Large intestine (tissue), 3 donors: Measurements from ENCODE around the gene FXYD6. TPM values are rescaled to one million over a fixed set of nuclear protein-coding genes. Genes with fewer than 3 reads are reported as not detected.
A peak's percentile ranks its signal among the peaks of the same experiment; 100 is the strongest.

Source experiments
- DNase-seq, 2 donors: peaks; one replicate each; pipeline versions ENCODE4 v3.0.0 to v3.0.0-alpha.2; 2013
- H3K27ac ChIP-seq: one replicate; pipeline ENCODE4 v1.5.1; 2013; ENCODE audit warnings: low read length
- H3K27me3 ChIP-seq: 2 replicates; pipeline ENCODE4 v1.6.1; 2013; ENCODE audit warnings: low read length; ENCODE audit not compliant: control insufficient read depth, insufficient read depth
- H3K36me3 ChIP-seq: 2 replicates; pipeline ENCODE4 v1.6.1; 2013; ENCODE audit warnings: low read length; ENCODE audit not compliant: control insufficient read depth, insufficient read depth
- H3K4me1 ChIP-seq: one replicate; pipeline ENCODE4 v1.6.1; 2013; ENCODE audit warnings: low read length; ENCODE audit not compliant: control insufficient read depth, insufficient read depth
- H3K4me3 ChIP-seq: one replicate; pipeline ENCODE4 v1.5.1; 2013; ENCODE audit warnings: low read length
- H3K9me3 ChIP-seq: one replicate; pipeline ENCODE4 v1.6.1; 2013; ENCODE audit warnings: mild to moderate bottlenecking, low read depth, low read length, moderate library complexity; ENCODE audit not compliant: control insufficient read depth
- WGBS: methylation state at CpG from one replicate; pipeline ENCODE4 v1.1.5; 2013; ENCODE audit warnings: low lambda C conversion rate; ENCODE audit not compliant: insufficient coverage; 5-methylcytosine and 5-hydroxymethylcytosine counted together
- polyA plus RNA-seq: library from polyadenylated mRNA; unstranded; fragments of 120-200 nt; gene quantifications from one replicate; pipeline ENCODE4 v1.2.1, GENCODE V29; 2013

FXYD6 gene
- polyA plus RNA-seq, 1 donor: 78.3 TPM

GRCh38 chr11:117837791-117838190 lies 38.7 kb downstream of the FXYD6 start:
- H3K4me3 ChIP-seq: no peak overlapping the region
- no peaks in the 10 kb centered on the region for H3K27me3 ChIP-seq
- peaks cover 3% of the 10 kb centered on the region for H3K36me3 ChIP-seq
- DNase-seq: no peak
- no CpG with 5 or more reads among the region's 8 CpGs for WGBS
- peaks cover 40% of the 10 kb centered on the region for H3K4me1 ChIP-seq
- no peak overlapping the region for H3K27ac ChIP-seq
- no peaks in the 10 kb centered on the region for H3K9me3 ChIP-seq

- DNase-seq: peak in 1 of 2 donors; percentile 80
- Histone ChIP-seq H3K27me3 (no peaks in the 10 kb centered on the region), H3K27ac (no peak overlapping the region), H3K9me3 (no peaks in the 10 kb centered on the region), H3K4me1 (peaks cover 43% of the 10 kb centered on the region), H3K36me3 (peaks cover 3% of the 10 kb centered on the region), H3K4me3 (no peak overlapping the region)
- 40% methylated on average over 2 of the region's 18 CpGs for WGBS
Observed at GRCh38 chr11:117837070-117837776, 39.2 kb downstream of the FXYD6 start.

GRCh38 chr11:117836077-117836960 lies 40.1 kb downstream of the FXYD6 start:
- DNase-seq: no peak
- Histone ChIP-seq H3K4me1 (peaks cover 52% of the 10 kb centered on the region), H3K27ac (no peak overlapping the region), H3K9me3 (no peaks in the 10 kb centered on the region), H3K4me3 (no peak overlapping the region), H3K36me3 (peaks cover 3% of the 10 kb centered on the region), H3K27me3 (no peaks in the 10 kb centered on the region)
- 100% methylated on average over 2 of the region's 14 CpGs for WGBS

- Histone ChIP-seq H3K9me3 (no peaks in the 10 kb centered on the region), H3K27me3 (no peaks in the 10 kb centered on the region), H3K4me1 (peaks cover 59% of the 10 kb centered on the region), H3K27ac (no peak overlapping the region), H3K4me3 (no peak overlapping the region), H3K36me3 (peaks cover 3% of the 10 kb centered on the region)
- no CpG with 5 or more reads among the region's 8 CpGs for WGBS
- DNase-seq: no peak
Observed at GRCh38 chr11:117835576-117835975, 40.9 kb downstream of the FXYD6 start.

GRCh38 chr11:117834838-117835443 lies 41.5 kb downstream of the FXYD6 start:
- Histone ChIP-seq H3K4me1 (peaks cover 65% of the 10 kb centered on the region), H3K27me3 (no peaks in the 10 kb centered on the region), H3K27ac (no peak overlapping the region), H3K9me3 (no peaks in the 10 kb centered on the region), H3K36me3 (peaks cover 3% of the 10 kb centered on the region), H3K4me3 (no peak overlapping the region)
- no CpG with 5 or more reads among the region's 17 CpGs for WGBS
- DNase-seq: no peak

- Histone ChIP-seq H3K27ac (peak overlapping the region; percentile 83), H3K9me3 (no peaks in the 10 kb centered on the region), H3K4me3 (no peak overlapping the region), H3K27me3 (no peaks in the 10 kb centered on the region), H3K36me3 (peaks cover 3% of the 10 kb centered on the region), H3K4me1 (peaks cover 67% of the 10 kb centered on the region)
- no peak for DNase-seq
- 100% methylated on average over 1 of the region's 6 CpGs for WGBS
Observed at GRCh38 chr11:117834068-117834810, 42.2 kb downstream of the FXYD6 start.

GRCh38 chr11:117833401-117833891 lies 43.0 kb downstream of the FXYD6 start:
- H3K27ac ChIP-seq: peak overlapping the region; percentile 83
- DNase-seq: peak; percentile 96 to 99
- no peaks in the 10 kb centered on the region for H3K27me3 ChIP-seq
- no peaks in the 10 kb centered on the region for H3K9me3 ChIP-seq
- WGBS: no CpG with 5 or more reads among the region's 7 CpGs
- H3K4me3 ChIP-seq: no peak overlapping the region
- peaks cover 71% of the 10 kb centered on the region for H3K4me1 ChIP-seq
- H3K36me3 ChIP-seq: peaks cover 3% of the 10 kb centered on the region

GRCh38 chr11:117832511-117832910 lies 43.9 kb downstream of the FXYD6 start:
- H3K9me3 ChIP-seq: no peaks in the 10 kb centered on the region
- peaks cover 3% of the 10 kb centered on the region for H3K36me3 ChIP-seq
- no CpG with 5 or more reads among the region's 8 CpGs for WGBS
- H3K27ac ChIP-seq: peak overlapping the region; percentile 83
- DNase-seq: no peak
- H3K27me3 ChIP-seq: no peaks in the 10 kb centered on the region
- H3K4me1 ChIP-seq: peaks cover 76% of the 10 kb centered on the region
- H3K4me3 ChIP-seq: no peak overlapping the region

GRCh38 chr11:117831661-117832415 lies 44.6 kb downstream of the FXYD6 start:
- no peak overlapping the region for H3K27ac ChIP-seq
- peaks cover 71% of the 10 kb centered on the region for H3K4me1 ChIP-seq
- no peaks in the 10 kb centered on the region for H3K27me3 ChIP-seq
- H3K9me3 ChIP-seq: no peaks in the 10 kb centered on the region
- WGBS: no CpG with 5 or more reads among the region's 7 CpGs
- no peak for DNase-seq
- no peak overlapping the region for H3K4me3 ChIP-seq
- peaks cover 3% of the 10 kb centered on the region for H3K36me3 ChIP-seq
